HG02938 (cell line): ENCODE measurements around the gene PGF.

ENCODE experiments used
- ATAC-seq: cut with Tn5 transposase; IDR thresholded peaks from one replicate; pipeline ENCODE4 v1.9.1; 2021; ENCODE audit warnings: mild to moderate bottlenecking, moderate library complexity; ENCODE audit not compliant: unreplicated experiment

The PGF gene

DNA sequence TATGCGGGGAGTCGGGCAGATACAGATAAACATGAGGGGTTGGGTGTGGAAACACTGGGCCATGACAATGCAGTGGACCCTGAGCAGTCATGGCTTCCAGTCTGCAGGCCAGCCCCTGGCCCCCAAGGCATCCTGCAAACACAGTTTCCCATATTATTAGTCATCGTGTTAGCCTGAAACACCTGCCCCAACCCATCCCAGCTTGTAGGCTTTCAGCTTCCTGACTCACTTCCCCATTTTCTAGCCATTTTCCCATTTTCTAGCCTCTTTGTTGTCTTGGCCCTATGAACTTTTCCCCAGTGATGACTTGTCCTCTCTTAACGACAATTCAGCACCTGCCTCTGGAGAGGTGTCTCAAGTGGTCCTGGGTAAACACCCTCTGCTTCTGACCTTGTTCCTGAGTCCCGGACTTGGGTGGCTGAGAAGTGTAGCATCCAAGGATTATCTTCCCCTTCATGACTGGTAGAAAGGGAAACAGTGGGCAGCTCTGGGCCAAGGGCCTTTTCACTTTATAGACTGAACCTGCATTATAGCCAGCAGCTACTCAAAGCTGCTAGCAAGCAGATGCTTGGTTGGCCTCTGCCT lies 4.3 kb upstream of the PGF start:
- ATAC-seq: no peak

DNA sequence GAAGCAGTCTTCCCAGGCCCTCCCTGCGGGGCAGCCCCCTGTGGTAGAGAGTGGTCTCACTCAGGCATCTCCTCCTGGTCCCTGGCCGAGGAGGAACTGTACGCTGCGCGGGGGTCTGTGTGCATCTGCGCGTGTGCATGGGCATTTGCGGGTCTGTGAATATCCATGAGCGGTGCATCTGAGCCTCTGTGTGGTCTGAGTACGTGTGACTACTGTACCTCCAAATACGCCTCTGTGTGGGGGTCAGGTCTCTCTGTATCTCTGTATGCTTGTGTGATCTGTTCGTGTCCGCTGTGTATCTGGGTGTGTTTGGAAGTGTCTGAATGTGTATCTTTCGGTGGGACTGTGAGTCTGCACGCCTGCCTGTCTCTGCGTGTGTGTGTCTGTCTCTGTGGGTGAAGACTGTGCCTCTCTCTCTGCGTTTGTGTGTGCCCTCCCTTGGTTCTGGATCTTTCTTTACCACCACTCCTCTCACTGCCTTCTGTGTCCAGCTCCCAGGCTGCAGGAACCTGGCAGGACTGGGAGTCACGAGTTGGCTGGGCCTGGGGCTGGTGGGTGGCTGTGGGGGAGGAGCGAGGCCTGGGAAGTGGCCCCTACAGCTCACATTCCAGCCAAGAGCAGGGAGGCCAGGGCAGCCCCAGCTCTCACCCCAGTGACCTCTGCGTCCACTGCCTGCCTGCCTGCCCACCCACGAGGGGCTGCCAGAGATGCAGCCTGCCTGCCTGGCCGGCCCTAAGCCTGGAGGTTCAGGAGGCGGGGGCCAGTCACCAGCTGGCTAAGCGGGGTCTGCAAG lies 1.1 kb upstream of the PGF start:
- no peak for ATAC-seq

DNA sequence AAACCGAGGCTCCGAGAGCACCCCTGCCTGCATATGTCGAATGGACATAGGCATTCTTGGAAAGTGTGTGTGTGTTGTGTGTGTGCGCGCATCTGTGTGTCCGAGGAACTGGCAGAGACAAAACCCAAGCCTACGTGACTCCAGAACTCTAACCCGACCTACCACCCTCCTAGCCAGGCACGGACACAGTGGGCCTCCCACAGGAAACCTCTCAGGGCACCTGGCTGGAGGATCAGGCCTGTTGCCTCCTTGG lies 556 bp upstream of the PGF start:
- no peak for ATAC-seq

DNA sequence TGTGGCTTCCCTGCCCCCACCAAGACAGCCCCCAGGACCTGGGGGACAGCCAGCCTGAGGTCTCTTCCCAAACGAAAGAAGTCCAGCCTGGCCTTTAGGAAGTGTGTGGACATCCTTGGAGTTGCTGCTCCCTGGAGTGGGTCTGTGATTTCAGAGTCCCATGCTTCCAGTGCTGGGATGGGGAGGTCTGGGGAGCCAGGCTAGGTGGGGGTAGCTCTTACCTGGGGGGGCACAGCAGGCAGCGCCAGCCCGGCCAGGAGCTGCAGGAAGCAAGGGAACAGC lies 509 bp downstream of the PGF start:
- no peak for ATAC-seq

DNA sequence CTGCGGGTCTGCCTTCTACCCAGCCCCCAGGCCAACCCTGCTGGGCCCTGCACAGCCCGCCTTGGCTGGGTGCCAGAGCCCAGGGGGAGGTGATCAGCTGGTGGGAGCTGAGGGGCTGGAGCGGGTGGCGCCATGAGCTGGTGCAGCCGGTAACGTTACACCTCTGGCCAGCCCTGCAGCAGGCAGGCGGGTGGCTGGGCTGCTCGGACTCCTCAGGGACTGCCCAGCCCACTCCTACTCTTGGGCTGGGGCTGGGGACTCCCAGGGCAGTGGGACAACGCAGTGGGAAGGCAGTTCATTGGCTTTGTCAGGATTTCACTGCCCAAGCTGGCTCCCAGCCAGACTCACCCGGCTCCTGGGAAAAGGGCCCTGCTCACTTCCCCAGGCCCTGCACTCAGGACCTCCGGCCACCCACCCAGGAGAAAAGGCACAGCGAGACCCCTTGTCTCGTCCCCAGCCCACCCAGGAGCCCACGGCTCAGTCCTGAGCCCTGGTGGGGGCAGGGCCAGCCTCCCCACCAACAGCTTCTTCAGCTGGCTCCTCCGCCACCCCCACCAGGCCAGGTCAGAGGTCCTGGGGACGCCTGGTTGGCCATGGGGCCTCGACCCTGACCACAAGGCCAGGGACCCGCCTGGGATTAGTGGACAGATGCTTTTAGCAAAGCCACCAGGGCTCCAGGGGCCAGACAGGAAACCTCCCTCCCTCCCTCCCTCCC lies 1.0 kb downstream of the PGF start:
- no peak for ATAC-seq

DNA sequence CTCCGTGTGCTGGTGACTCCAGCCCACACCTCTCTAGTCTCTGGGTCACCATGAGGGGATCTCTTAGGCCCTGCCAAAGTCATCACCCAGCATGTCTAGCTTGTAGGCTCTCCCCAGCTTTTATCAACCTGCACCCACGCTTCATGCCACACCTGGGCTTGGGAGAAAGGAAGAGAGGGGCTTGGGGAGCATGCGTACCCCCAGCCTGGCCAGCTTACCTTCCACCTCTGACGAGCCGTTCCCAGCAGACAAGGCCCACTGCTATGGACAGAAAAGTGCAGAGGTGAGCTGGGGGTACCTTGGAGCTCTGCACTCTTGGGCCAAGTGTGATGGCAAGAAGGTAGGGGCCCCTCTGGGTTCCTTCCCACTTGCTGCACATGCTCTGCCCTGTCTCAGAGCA lies 1.7 kb downstream of the PGF start:
- ATAC-seq: no peak

DNA sequence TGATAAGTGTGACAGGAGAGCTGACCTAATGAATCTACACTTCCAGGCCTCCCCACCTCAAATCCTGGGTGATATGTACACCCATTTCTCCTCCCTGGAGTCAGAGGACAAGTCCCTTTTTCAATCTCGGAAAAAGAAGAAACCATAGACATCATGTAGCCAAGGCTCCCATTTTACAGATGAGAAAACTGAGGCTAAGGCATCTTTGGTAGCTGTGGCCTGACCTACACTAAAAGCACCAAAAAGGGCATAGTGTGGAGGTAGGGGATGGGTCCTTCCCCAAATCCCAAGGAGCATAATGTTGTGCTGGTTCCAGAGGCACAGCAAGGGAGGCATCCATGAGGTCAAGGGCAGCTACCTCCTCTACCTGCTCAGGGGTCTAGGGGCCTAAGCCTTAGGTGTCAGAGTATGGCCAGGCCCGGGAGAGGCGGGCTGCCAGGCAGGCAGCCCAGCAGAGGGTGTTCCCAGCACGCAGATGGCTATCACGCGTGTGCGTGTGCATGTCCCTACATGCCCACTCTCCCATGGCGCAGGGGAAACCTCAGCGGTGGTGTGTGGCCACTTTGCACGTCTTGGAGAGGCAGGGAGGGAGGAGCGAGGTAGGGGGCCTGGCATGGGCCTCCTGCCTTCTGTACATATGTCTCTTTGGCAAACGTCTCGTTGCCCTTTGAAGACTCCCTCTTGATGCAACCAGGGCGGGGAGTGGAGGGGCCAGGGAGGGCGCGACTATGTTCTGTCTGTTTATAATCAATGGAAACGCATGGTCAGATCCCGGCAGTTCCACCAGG lies 2.5 kb downstream of the PGF start:
- ATAC-seq: no peak

DNA sequence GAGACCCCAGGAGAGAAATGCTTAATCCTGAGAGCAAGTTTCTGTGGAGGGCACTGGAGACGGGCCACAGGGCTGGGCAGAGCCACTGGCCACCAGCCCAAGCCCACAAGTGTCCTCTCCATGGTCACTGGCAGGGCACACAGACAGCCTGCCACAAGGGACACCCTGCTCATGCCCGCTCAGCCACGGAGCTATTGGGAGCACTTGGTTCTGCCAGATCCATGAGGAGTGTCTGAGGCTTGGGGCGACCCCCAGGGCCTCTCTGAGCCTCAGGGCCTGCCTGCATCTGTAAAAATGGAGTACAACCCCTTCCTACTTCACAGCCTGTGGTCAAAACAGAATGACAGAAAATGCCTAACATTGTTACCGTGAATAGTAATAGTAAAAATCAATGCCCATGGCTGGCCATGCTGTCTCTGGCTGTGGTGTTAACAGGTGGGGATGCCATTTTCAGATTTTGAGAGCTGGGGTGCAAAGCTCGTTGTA lies 3.2 kb downstream of the PGF start:
- ATAC-seq: no peak

DNA sequence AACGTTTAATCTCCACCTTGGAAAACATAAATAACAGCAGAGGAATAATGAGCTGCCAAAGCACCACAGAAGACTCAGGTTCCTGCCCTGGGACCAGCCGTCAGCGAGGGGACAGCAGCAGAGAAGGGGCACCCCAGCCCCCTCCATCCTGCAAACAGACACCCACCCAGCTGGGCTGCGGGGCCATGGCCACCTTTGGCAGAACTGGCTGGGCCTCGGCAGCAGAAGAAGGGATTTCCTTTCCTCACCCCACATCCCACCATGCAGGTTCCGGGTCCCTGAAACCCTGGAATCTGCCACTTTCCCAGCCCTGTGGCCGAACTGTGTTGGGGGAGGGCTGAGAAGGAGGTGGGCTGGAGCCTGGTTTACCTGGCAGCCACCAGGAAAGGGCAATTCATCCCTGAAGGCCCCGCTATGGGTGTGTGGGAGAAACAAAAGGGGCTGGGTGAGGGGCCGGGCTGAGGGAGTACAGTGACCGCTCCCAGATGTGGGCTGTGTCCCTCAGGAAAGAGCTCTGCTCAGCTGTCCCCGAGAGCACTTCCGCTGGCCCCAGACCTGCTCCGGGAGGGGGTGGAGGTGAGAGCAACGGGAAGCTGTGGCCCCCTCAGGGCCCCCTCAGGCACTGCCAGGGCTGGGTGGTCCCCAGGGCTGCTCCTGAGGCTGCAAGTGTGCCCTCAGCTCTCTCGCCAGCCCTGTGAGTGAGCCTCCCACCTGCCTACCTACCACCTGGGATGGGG lies 3.8 kb downstream of the PGF start:
- ATAC-seq: no peak

DNA sequence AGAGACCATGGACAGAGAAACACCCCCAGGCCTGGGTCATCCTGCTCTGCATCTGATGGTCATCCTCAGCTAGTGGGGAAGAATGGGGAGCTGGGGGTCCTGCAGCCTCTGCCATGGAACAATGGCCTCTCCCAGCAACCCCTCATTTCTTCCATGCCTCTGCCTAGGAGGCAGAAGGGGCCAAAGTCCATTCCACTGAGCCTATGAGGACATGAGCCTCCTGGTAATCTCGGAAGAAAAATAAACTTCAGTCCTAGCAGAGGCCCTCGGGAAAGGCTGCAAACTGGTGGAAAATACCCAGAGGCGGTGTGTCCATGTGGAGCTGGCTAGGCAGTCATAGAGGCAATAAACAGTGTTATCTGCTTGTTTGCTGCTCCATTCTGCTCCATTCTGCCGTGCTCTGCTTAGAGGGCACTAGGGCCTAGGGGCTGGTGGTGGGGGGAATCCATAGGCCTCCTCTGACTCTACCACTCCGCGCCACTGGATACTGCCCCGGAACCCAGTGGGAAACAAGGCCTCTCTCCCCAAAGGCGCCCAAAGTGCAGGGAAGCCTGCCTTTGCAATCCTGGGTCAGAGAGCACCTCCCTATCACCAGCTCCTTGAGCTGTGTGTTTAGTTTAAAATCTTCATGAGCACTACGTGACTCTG lies 4.5 kb downstream of the PGF start:
- no peak for ATAC-seq

DNA sequence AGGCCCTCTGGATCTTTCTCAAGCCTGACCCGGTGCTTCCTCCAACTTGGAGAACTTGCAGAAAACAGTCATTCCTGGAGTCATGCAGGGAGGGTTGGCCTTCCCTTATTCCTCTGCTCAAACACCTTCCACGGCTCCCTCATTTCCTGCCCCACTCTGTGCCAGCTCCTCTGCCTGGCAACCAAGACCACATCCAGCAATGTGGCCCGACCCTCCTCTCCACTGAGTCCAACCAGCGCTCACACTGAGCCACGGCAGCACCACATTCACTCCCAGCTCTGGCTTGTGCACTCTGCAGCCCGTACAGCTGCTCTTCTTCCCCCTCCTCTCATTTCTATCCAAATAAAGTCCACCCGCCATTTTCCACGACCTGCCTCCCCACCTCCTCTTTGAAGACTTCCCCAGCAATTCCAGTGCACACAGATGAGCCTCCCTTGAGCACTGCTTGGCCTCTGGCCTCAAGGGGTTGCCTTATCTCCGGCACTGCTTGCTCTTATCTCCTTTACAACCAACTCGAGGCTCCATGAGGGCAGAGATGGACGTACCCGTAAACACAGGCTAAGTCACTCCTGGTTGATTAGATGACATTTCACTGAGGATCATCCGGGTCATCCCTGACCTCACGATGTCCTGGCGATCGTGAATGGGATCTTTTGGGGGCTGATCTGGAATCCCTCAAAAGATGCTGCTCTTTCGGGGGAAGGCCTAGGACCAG lies 5.4 kb downstream of the PGF start:
- no peak for ATAC-seq

DNA sequence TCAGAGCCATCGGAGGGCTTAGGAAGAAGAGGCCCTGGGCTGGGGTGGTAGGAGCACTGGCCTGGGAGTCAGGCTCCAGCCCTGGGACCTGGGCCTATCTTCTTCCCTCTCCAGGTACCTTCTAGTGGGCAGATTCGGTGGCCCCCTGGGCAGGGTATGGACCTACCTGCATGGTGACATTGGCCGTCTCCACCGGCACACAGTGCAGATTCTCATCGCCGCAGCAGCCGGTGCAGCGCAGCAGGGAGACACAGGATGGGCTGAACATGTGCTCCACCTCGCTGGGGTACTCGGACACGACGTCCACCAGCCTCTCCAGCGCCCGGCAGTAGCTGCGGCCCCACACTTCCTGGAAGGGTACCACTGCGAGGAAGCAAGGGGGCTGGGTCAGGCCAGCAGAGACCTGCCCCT lies 6.2 kb downstream of the PGF start:
- ATAC-seq: no peak

DNA sequence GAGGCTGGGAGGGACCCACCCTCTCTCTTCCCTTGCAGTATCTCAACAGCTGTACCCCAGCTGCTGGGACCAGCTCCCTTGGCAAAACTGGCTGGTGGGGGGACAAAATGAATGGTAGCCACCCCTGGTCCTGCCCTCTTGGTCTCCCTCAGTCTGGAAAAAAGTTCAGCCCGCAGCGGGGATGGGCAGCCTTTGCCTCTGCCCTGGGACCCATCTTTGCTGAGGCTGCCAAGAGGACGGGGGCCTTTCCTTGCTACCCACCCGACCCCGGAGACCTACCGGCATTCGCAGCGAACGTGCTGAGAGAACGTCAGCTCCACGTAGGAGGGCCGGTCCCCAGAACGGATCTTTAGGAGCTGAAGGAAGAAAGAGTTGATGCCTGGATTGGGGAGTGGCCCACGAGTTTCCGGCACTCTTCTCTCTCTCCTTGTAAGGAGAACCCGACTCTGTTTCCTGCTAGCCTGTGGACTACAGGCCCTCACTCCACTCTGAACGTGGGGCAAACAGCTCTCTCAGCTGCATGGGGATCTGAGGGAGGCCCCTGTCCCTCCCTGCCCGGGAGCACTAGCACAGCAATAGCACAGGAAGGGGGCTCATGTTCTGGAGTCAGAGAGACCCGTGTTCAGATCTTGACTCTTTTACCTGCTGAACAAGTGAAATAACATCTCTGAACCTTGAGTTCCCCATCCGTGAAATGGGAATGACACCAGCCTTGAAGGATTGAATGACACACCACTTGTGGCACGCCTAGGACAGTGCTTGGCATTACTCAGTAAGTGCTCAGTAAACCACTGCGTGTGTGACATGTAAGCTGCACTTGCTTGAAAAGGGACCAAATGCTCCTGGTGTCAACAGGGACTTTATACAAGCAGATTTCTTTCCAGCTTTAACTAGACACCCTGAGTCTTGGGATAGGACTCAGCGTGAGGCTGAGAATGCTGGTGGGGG lies 6.9 kb downstream of the PGF start:
- ATAC-seq: no peak

DNA sequence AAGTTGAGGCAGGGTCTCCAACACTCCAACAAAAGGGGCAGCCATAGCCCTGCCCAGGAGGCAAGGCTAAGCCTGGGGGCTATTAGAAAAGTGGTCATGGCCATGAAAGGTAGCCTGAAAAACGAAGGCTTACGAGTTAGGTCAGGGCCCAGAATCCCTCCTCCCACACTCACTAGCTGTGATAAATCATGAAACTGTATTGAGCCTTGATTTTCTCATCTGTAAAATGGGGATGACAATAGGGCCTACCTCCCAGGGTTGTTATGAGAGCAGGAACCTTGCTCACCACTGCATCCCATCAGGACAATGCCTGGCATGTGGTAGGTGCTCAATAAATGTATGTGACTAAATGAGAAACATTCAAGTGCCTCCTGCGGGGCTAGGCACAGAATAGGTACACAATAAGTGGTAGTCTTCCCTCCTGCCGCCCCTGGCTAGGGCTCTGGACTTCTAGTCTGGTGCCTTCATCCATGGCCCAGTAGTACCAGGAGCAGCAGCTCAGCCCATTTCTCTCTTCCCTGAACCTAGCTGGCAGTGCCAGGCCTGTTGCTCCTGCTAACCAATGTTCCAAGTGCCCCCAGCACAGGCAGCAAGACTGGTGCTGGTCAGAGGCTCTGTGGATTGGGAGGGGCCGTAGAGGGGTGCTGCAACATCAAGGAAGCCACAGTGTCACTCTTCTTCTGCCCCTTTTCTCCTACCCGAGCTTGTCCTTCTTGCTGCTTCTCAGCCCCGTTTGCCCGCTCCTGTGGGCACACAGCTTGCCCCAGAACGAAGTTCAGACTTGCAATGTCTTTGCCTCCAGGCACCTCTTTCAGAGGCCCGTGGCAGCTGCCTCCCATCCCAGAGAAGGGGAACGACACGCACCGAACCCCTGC lies 7.8 kb downstream of the PGF start:
- no peak for ATAC-seq

DNA sequence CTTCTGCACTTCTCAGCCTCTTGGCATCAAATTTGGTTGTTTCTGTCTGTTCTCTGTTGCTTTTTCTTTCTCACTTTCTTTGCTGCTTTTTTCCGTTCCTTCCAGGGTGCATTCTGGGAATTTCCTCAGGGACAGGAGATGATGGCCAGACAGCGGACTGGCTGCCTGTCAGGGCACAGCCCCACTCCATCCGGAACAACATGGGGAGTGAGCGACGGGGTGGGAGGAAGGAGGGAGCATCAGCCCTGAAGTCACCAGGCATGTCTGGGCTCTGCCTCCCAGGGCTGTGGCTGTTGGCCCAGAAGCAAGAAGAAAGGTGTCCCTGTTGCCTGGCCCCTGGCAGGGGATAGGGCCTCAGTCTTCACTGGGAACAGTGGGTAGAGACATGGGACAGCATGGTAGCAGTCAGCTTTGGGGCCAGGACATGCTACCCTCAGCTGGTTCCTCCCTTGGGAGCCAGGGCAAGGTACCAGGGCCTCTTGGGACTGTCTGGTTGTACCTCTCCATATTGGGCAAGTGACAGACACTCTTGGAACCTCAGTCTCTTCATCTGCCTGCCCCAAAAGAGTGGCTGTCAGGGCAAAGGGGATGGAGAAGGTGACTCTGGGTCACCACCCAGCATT lies 8.6 kb downstream of the PGF start:
- ATAC-seq: no peak

DNA sequence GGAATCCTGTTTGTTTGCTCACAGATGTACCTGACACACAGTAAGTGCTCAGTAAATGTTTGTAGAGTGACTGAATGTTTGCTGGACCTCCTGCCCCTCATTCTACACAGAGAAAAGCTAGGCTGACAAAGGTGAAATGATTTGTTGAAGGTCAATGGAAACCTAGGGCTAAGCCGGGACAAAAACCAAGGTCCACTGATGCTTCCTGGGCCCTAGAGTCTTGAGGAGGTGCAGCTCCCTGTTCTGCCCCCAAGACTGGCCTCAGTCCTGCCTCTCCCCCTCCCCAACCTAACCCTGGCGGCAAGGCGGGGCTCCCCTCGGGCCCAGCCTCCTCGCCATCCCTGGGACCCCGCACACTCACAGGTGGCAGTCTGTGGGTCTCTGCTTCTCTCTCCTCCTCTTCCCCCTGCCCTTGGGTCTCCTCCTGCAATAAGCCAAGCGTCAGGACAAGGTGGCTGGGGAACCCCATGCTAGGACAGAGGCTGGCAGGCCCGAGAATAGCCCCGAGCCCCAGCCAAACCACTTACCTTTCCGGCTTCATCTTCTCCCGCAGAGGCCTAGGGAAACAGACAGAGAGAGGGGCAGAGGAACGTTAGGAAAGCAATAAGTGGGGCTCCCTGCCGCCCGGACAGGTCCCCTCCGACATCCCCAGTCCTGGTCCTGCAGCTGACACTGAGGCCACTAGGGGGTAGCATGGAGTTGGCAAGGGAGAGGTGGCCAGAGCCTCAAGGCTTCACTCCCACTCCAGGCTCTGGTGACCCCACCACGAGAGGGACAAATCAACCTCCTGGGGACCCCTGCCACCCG lies 9.3 kb downstream of the PGF start:
- ATAC-seq: no peak
